Chondrocyte (in vitro differentiated cells): ENCODE data around the gene GARNL3. TPM values are rescaled to one million over a fixed set of nuclear protein-coding genes. Genes with fewer than 3 reads are reported as not detected.
A peak's percentile ranks its signal among the peaks of the same experiment; 100 is the strongest.

ENCODE experiments used
- DNase-seq: peaks from one replicate; pipeline ENCODE4 v3.0.0; 2021; ENCODE audit warnings: mixed read lengths, low spot score
- H3K27ac Mint-ChIP-seq: one replicate; pipeline ENCODE4 v1.8.0; 2021; ENCODE audit warnings: mild to moderate bottlenecking, moderate library complexity, mixed read lengths; ENCODE audit not compliant: unreplicated experiment
- H3K27me3 Mint-ChIP-seq: 2 replicates; pipeline ENCODE4 v1.8.0; 2021; ENCODE audit warnings: low read depth, mixed read lengths
- H3K36me3 Mint-ChIP-seq: 2 replicates; pipeline ENCODE4 v1.8.0; 2021; ENCODE audit warnings: low read depth, mixed read lengths
- H3K4me1 Mint-ChIP-seq: 2 replicates; pipeline ENCODE4 v1.8.0; 2021; ENCODE audit warnings: low read depth, mild to moderate bottlenecking, mixed read lengths
- H3K4me3 Mint-ChIP-seq: one replicate; pipeline ENCODE4 v1.8.0; 2021; ENCODE audit warnings: mild to moderate bottlenecking, moderate library complexity, mixed read lengths; ENCODE audit not compliant: unreplicated experiment
- H3K9me3 Mint-ChIP-seq: 2 replicates; pipeline ENCODE4 v1.8.0; 2021; ENCODE audit warnings: low read depth, mixed read lengths
- CTCF ChIP-seq: fragments of 200-600 bp; sonication (generic); IDR thresholded peaks from 2 replicates; pipeline ENCODE4 v1.5.0; 2021; ENCODE audit warnings: antibody characterized with exemption, mild to moderate bottlenecking, moderate library complexity
- total RNA-seq: library from RNA; stranded (reverse); gene quantifications from 3 replicates; pipeline ENCODE4 v1.2.1, GENCODE V29; 2021

The GARNL3 gene
- total RNA-seq, 1 donor from 2014 or later: 8.9 TPM

DNA sequence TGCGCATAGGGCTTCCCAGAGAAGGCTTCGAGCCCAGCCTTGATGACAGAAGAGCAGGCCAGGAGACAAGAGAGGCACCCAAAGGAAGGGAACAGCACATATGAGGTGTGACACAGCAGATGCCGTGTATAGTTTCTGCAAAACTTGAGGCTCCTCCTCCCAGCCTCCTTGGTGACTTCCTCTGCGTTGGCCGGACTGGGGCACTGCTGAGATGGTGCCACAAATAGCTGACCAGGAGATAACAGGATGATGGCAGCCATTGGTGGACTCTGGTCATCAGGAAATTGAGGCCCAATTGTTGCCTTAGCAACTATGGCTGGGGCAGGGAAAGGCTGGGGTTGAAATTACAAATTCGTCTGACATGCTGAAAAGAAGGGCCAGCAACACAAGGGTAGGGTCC lies 154.8 kb downstream of the GARNL3 start:
- no peaks in the 10 kb centered on the region for H3K36me3 Mint-ChIP-seq
- TF ChIP-seq CTCF: no peak
- H3K4me3 Mint-ChIP-seq: no peak overlapping the region
- no peak for DNase-seq
- H3K9me3 Mint-ChIP-seq: no peaks in the 10 kb centered on the region
- no peaks in the 10 kb centered on the region for H3K27me3 Mint-ChIP-seq
- H3K27ac Mint-ChIP-seq: no peak overlapping the region
- peaks cover 18% of the 10 kb centered on the region for H3K4me1 Mint-ChIP-seq

DNA sequence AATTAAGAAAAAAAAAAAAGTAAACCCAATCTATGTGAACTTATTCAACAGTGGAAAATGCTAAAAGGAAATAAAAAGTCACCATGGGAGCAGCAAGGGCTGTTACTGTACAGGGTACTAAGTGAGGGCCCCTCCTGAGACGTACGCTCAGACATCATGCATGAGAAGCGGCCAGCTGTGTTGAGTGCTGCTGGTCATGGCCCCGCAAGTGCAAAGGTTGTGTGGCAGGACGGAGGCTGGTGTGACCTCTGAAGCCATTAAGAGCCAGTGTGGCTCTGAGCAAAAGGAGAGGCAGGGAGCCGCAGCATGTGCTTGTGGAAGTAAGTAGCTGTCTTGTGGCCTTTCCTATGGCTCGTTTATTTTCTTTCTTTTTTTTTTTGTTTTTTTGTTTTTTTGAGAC lies 156.5 kb downstream of the GARNL3 start:
- Mint-ChIP-seq H3K27me3 (no peaks in the 10 kb centered on the region), H3K4me3 (no peak overlapping the region), H3K9me3 (no peaks in the 10 kb centered on the region), H3K4me1 (peaks cover 34% of the 10 kb centered on the region), H3K27ac (no peak overlapping the region), H3K36me3 (no peaks in the 10 kb centered on the region)
- no peak for DNase-seq
- TF ChIP-seq CTCF: no peak

- Mint-ChIP-seq H3K36me3 (no peaks in the 10 kb centered on the region), H3K27ac (no peak overlapping the region), H3K4me3 (peak overlapping the region; percentile 98), H3K9me3 (no peaks in the 10 kb centered on the region), H3K4me1 (peaks cover 37% of the 10 kb centered on the region), H3K27me3 (no peaks in the 10 kb centered on the region)
- no peak for DNase-seq
- no peak for TF ChIP-seq CTCF
These were observed 157.7 kb downstream of the GARNL3 start for GRCh38 chr9:127422133-127422782.

DNA sequence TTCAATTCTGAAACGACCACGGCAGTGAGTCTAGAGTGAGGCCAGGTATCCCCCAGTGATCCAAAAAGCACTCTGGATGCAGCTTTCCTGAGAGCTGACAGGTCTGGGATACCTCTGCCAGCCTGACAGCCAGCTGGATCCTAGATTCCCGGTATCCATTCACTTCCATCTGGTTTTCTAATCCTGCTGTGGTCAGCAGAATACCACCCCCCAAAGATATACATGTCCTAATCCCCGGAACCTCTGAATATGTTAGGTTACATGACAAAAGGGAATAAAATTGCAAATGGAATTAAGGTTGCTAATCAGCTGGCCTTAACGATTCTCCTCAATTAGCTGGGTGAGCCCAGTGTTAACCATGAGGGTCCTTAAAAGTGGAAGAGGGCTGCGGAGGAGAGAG lies 158.2 kb downstream of the GARNL3 start:
- Mint-ChIP-seq H3K9me3 (no peaks in the 10 kb centered on the region), H3K4me3 (peak overlapping the region; percentile 98), H3K27ac (peak overlapping the region; percentile 99), H3K4me1 (peaks cover 38% of the 10 kb centered on the region), H3K36me3 (no peaks in the 10 kb centered on the region), H3K27me3 (no peaks in the 10 kb centered on the region)
- no peak for DNase-seq
- no peak for TF ChIP-seq CTCF

- no peaks in the 10 kb centered on the region for H3K27me3 Mint-ChIP-seq
- peaks cover 39% of the 10 kb centered on the region for H3K4me1 Mint-ChIP-seq
- H3K9me3 Mint-ChIP-seq: no peaks in the 10 kb centered on the region
- peak overlapping the region; percentile 98 for H3K4me3 Mint-ChIP-seq
- H3K27ac Mint-ChIP-seq: peak overlapping the region; percentile 99
- no peaks in the 10 kb centered on the region for H3K36me3 Mint-ChIP-seq
- no peak for DNase-seq
- TF ChIP-seq CTCF: no peak
These were observed 158.9 kb downstream of the GARNL3 start for GRCh38 chr9:127423476-127423933.
